HG03066 (cell line): ENCODE results near the gene PADI4.
"Not testable (repeated sequence)": the region's sequence is repeated elsewhere in the genome, so short reads cannot be mapped to it uniquely, and the experiment has no call there.

Experiments
- ATAC-seq: cut with Tn5 transposase; IDR thresholded peaks from one replicate; pipeline ENCODE4 v1.9.1; 2021; ENCODE audit warnings: low read depth; ENCODE audit not compliant: unreplicated experiment

PADI4 gene

GRCh38 chr1:17370618-17371017 is 62.6 kb downstream of the PADI4 start:
- no peak for ATAC-seq

DNA sequence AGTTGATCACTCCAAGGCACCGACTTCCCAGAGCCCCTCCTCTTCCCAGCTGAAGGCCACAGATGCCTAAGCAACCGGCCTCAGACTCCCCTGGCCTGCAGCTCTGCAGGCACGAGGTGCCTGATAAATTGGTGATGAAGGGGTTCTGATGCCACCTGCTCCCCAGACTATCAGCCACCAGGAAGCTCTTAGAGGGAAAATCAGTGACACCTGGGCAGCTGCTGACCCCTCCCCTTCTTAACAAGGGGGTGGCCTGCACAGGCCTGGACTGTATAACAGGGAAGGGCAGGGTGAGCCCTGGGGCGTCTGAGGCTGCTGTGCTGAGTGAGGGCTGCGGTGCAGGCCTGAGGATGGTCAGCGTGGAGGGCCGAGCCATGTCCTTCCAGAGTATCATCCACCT is 63.9 kb downstream of the PADI4 start, which contains the start of gene PADI6:
Gene PADI6 (plus strand): TSS at position 301 of the 400 bp plus-strand sequence. CDS start 50 bp downstream, at position 351.
- ATAC-seq, result no peak

DNA sequence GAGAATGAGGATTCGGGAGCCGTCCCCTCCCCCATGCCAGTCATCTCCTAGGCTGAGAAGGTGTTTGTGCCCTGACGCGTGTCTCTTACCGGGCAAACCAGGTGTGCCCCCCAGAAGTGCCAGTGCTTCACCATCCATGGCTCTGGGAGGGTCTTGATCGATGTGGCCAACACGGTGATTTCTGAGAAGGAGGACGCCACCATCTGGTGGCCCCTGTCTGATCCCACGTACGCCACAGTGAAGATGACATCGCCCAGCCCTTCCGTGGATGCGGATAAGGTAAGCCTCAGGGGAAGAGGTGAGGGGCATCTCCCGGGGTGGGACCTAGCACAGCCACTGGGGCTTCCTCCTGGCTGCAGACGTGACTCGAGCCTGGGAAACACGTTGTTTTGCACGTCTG is 65.0 kb downstream of the PADI4 start:
- ATAC-seq, result no peak

DNA sequence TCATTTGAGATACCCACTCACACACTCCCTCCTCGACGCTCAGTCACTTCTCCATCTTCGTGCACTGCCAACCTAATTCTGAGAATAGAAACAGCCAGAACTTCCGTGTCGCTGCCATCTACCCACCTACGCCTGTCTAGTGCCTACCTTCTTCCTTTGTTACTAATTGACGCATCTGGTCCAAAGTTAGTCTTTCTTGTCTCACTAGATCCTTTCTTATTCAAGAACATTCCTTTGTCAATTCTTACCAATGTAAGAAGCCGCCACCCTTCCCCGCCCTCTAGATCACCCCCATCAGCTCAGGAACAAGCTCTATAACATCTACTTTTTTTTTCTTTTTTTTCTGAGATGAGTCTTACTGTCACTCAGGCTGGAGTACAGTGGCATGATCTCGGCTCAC is 67.7 kb downstream of the PADI4 start:
- ATAC-seq, result no peak

- ATAC-seq, result no peak
Measured at GRCh38 chr1:17377325-17377953, 69.4 kb downstream of the PADI4 start.

DNA sequence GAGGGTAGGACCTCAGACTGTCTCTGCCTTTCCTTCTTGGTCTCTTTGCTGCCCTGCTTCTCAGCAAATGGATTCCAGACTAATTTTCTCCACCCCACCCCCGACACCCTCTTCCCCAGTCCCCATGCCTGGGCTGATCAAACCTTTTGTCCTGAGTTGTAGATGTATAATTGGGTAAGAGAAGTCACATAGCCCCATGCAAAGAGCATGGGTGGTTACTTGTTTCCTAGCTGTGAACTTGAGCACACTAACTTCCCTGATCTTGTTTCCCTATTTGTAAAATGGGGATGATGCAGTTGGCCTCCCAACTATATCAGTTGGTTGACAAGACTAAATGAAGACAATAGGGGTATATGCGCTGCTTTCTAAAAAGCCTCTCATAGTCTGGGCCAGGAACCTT is 73.2 kb downstream of the PADI4 start:
- no peak for ATAC-seq

GRCh38 chr1:17392199-17392740 is 84.3 kb downstream of the PADI4 start:
- ATAC-seq, result no peak

DNA sequence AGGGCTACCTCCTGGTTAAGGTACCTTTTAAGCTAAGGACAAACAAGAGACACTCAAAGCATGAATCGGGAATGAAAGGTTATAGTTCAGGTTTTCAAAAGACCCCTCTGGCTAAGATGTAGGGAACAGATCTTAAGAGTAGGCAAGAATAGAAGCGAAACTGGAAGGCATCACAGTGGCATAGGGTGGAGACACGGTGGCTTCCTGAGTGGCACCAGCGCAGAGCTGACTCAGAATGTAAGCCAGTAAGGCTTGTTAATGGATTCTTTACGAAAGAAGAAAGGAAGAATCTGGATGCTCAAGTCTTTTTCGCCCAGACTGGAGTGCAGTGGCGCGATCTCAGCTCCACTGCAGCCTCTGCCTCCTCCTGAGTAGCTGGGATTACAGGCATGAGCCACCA is 85.2 kb downstream of the PADI4 start:
- no peak for ATAC-seq

DNA sequence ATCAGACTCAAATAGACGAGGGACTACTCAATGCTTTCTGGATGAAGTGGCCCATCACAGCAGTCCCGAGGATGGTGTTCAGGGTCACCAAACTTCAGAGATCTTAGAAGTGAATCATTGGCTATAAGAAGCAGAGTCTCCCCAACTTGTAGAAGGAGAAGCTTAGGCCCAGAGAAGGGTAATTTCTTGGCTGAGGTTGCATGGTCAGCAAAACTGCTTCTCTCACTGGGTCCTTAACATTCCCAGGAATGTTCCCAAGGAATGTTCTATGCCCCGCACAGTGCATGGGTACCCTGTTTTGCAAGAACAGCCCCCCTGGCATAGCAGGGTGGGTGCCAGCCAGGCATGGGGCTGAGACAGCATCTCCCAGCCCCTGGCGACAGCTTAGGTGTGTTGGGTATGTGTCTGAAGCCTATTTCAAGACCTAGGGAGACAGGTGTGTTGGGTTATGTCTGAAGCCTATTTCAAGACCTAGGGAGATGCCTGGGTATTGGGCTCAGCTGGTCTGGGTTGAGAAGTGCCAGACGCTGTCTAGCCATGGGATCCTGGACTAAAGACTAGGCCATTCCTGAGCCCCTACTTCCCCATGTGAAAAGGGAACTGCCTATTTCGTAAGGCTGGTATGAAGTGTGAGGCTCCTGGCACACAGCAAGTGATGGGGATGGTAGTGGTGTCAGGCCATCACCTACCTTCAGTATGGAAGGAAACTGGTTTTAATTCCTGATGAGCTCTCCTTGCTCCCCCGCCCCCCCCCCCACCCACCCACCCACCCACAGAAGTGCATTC is 90.1 kb downstream of the PADI4 start:
- ATAC-seq, result no peak

- ATAC-seq, result no peak
Measured at GRCh38 chr1:17400725-17401341, 92.8 kb downstream of the PADI4 start.

GRCh38 chr1:17401841-17402240 is 93.8 kb downstream of the PADI4 start:
- no peak for ATAC-seq

- no peak for ATAC-seq
Measured at GRCh38 chr1:17403081-17403480, 95.1 kb downstream of the PADI4 start.

DNA sequence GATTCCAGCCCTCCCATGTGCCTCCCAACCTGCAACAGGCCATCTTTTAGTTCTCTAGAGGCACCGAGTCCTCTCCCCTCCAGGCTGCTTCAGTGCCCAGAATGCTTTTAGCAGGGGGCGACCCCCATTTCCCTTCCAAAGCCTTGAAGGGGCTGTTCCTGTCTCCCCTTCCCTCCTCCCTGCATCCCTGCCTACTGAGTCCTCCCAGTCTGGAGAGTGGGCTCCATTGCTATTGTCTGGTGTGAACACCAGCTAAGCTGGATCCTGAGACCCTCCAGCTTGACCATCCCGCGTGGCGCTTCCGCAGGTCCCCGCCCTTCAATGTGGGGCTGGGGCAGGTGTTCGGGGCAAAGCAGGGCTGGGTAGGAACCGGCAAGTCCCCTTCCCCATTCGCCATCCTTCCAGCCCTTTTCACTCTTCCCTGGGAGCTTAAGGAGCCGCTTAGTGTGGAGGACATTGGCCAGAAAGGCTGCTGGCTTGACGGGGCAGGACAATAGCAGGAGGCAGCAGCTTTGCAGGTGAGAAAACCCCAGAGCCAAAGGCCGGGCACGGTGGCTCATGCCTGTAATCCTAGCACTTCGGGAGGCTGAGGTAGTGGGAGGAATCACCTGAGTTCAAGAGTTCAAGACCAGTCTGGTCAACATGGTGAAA is 96.2 kb downstream of the PADI4 start:
- no peak for ATAC-seq

DNA sequence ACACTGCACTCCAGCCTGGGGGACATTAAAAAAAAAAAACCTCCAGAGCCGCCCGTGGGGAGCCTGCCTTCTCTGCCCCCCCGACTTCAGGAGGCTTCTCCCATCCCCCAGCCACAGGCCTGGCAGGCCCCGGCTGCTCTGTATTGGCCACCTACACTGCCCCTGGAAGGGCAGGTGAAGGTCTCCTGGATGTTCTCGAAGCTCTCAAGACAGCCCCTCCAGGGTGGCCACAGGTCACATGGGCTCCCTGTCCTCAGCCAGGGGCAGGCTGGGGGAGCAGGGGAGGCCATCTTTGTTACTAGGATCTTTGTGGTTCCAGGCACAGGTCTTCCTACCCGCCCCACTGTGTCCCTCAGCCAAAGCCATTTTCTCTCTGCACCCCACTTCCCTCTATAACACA is 96.8 kb downstream of the PADI4 start:
- no peak for ATAC-seq

DNA sequence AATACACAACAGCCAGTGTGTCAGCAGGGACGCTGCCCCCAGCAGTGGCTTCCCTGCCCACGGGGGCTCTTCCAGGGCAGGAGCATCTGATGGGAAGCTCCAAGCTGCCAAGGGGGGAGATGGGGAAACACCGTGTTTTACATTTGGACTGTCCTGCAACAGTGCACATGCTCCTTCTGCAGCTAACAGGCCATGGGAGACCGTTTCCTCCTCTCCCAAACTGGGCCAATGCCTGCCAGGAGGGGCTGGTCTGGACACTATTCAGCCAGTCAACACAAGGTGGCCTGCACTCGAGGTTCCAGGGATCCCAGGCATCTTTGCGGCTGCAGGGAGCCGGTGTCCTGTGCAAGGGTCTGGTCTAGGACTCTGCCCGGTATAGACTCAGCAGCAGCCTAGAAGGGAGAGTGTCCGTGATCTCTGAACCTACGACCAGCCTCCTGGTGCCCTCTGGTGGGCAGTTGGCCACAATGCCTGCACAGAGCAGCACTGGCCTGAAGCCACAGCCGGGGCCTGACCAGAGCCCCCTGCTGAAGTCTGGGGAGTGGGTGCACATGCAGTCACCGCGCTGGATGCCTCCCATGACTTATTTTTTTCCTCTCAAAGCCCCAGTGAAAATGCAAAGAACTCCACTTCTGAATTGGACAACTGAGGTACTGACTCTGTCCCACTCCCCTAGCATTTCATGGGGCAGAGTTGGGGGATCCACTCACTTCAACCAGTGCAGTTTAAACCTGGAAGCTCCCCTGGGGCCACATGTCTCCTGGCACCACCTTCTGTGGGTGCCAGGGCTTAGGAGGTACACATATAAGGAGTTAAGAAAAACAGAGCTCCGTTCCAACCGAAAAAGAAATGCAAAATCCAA is 98.1 kb downstream of the PADI4 start:
- no peak for ATAC-seq

- not testable (repeated sequence) for ATAC-seq
Measured at GRCh38 chr1:17406760-17407475, 98.9 kb downstream of the PADI4 start.

GRCh38 chr1:17407786-17408514 is 100.0 kb downstream of the PADI4 start:
- not testable (repeated sequence) for ATAC-seq

- ATAC-seq, result no peak
Measured at GRCh38 chr1:17409391-17409811, 101.4 kb downstream of the PADI4 start.
